Left kidney (tissue), 2 donors: ENCODE measurements around the gene ARHGEF2. TPM values are rescaled to one million over a fixed set of nuclear protein-coding genes. Genes with fewer than 3 reads are reported as not detected.

Experiments used
- DNase-seq: peaks from one replicate; pipeline ENCODE4 v3.0.0-alpha.2; 2013
- polyA plus RNA-seq: library from polyadenylated mRNA; unstranded; fragments of 120-200 nt; gene quantifications from one replicate; pipeline ENCODE4 v1.2.1, GENCODE V29; 2013; ENCODE audit not compliant: insufficient read length

Gene ARHGEF2
- polyA plus RNA-seq, 1 donor: 86.7 TPM

GRCh38 chr1:155971910-155972809 is 6.2 kb downstream of the ARHGEF2 start:
- no peak for DNase-seq

GRCh38 chr1:155970531-155971167 is 7.7 kb downstream of the ARHGEF2 start:
- no peak for DNase-seq

GRCh38 chr1:155969377-155969791 is 9.0 kb downstream of the ARHGEF2 start:
- no peak for DNase-seq

- no peak for DNase-seq
Measured at GRCh38 chr1:155968670-155969069, 9.7 kb downstream of the ARHGEF2 start.

GRCh38 chr1:155968051-155968400 is 10.3 kb downstream of the ARHGEF2 start:
- DNase-seq: no peak

- DNase-seq: no peak
Measured at GRCh38 chr1:155967341-155968050, 10.9 kb downstream of the ARHGEF2 start.

- no peak for DNase-seq
Measured at GRCh38 chr1:155966750-155967149, 11.6 kb downstream of the ARHGEF2 start.

GRCh38 chr1:155966135-155966534 is 12.2 kb downstream of the ARHGEF2 start:
- no peak for DNase-seq

GRCh38 chr1:155964193-155964592 is 14.2 kb downstream of the ARHGEF2 start:
- DNase-seq: no peak

- no peak for DNase-seq
Measured at GRCh38 chr1:155962599-155963211, 15.6 kb downstream of the ARHGEF2 start.

- no peak for DNase-seq
Measured at GRCh38 chr1:155961937-155962336, 16.4 kb downstream of the ARHGEF2 start.

- DNase-seq: no peak
Measured at GRCh38 chr1:155960081-155960745, 18.1 kb downstream of the ARHGEF2 start.

- DNase-seq: no peak
Measured at GRCh38 chr1:155957411-155957915, 20.9 kb downstream of the ARHGEF2 start.

GRCh38 chr1:155954645-155955044 is 23.7 kb downstream of the ARHGEF2 start:
- DNase-seq: no peak

- no peak for DNase-seq
Measured at GRCh38 chr1:155952505-155952890, 25.8 kb downstream of the ARHGEF2 start.

GRCh38 chr1:155951753-155952504 is 26.4 kb downstream of the ARHGEF2 start:
- DNase-seq: no peak

- no peak for DNase-seq
Measured at GRCh38 chr1:155950829-155951228, 27.5 kb downstream of the ARHGEF2 start.

GRCh38 chr1:155947741-155948140 is 30.6 kb downstream of the ARHGEF2 start:
- DNase-seq: no peak

- DNase-seq: no peak
Measured at GRCh38 chr1:155947292-155947691, 31.1 kb downstream of the ARHGEF2 start.

GRCh38 chr1:155946633-155947219 is 31.6 kb downstream of the ARHGEF2 start:
- no peak for DNase-seq

GRCh38 chr1:155944444-155944799 is 33.9 kb downstream of the ARHGEF2 start:
- DNase-seq: no peak
